IMR-90 (cell line): Measurements from ENCODE around the gene SEMA5A. TPM values are rescaled to one million over a fixed set of nuclear protein-coding genes. Genes with fewer than 3 reads are reported as not detected.

Experiments used
- ATAC-seq: fragments of 200-7000 bp; cut with Tn5 transposase; 2 replicates; pipeline ENCODE4 v1.9.1; 2020; ENCODE audit warnings: low read depth, mild to moderate bottlenecking, moderate library complexity
- BruUV-seq: library from RNA; stranded (reverse); fragments of 400-500 nt; replicated peaks from 2 replicates; lab custom pipeline; 2021; lab: Mats Ljungman, UMichigan
- CTCF ChIA-PET: fragments of 300-600 bp; formaldehyde crosslinking; extraction: SDS; loops from one replicate; lab custom pipeline; 2021; ENCODE audit warnings: antibody characterized with exemption; lab: Yijun Ruan, JAX
- POLR2A ChIA-PET: fragments of 300-600 bp; sonication (Branson Sonifier 250); formaldehyde crosslinking; loops from one replicate; lab custom pipeline; 2022; ENCODE audit warnings: antibody characterized with exemption; ENCODE audit not compliant: unreplicated experiment; lab: Charles Lee
- DNase-seq: peaks from one replicate; pipeline ENCODE4 v3.0.0; 2013
- H2AFZ ChIP-seq: replicated peaks from 2 replicates; pipeline ENCODE3; 2013; ENCODE audit warnings: low read length, mild to moderate bottlenecking; ENCODE audit not compliant: poor library complexity
- H2AK5ac ChIP-seq: 2 replicates; pipeline ENCODE4 v1.6.1; 2013; ENCODE audit warnings: low read depth, low read length, inconsistent platforms
- H2AK9ac ChIP-seq: replicated peaks from 2 replicates; pipeline ENCODE3; 2013; ENCODE audit warnings: mild to moderate bottlenecking, low read depth, low read length, moderate library complexity; ENCODE audit not compliant: poor library complexity
- H2BK120ac ChIP-seq: 2 replicates; pipeline ENCODE4 v1.6.1; 2013; ENCODE audit warnings: low read depth, low read length, inconsistent platforms
- H2BK15ac ChIP-seq: 3 replicates; pipeline ENCODE4 v1.6.1; 2013; ENCODE audit warnings: low read depth, low read length, inconsistent platforms
- H2BK20ac ChIP-seq: 2 replicates; pipeline ENCODE4 v1.6.1; 2013; ENCODE audit warnings: low read depth, mild to moderate bottlenecking, inconsistent platforms, low read length, moderate library complexity
- H2BK5ac ChIP-seq: 2 replicates; pipeline ENCODE4 v1.6.1; 2013; ENCODE audit warnings: mild to moderate bottlenecking, low read depth, low read length, inconsistent platforms; ENCODE audit not compliant: poor library complexity, severe bottlenecking
- H3K14ac ChIP-seq: replicated peaks from 2 replicates; pipeline ENCODE4 v1.6.1; 2013; ENCODE audit warnings: low read depth, low read length, inconsistent platforms
- H3K18ac ChIP-seq: 2 replicates; pipeline ENCODE4 v1.6.1; 2013; ENCODE audit warnings: low read depth, low read length, control low read depth
- H3K23ac ChIP-seq: 2 replicates; pipeline ENCODE4 v1.6.1; 2013; ENCODE audit warnings: low read depth, low read length, inconsistent platforms
- H3K27ac ChIP-seq: 2 replicates; pipeline ENCODE4 v1.5.1; 2013; ENCODE audit warnings: mild to moderate bottlenecking, control low read depth, low read length; ENCODE audit not compliant: insufficient read depth
- H3K27me3 ChIP-seq: 2 replicates; pipeline ENCODE4 v1.6.1; 2013; ENCODE audit warnings: low read length; ENCODE audit not compliant: control insufficient read depth, insufficient read depth
- H3K36me3 ChIP-seq: 2 replicates; pipeline ENCODE4 v1.6.1; 2013; ENCODE audit warnings: low read length, mixed read lengths; ENCODE audit not compliant: control insufficient read depth, insufficient read depth
- H3K4ac ChIP-seq: 2 replicates; pipeline ENCODE4 v1.6.1; 2013; ENCODE audit warnings: low read depth, low read length, inconsistent platforms
- H3K4me1 ChIP-seq: 2 replicates; pipeline ENCODE4 v1.6.1; 2013; ENCODE audit warnings: low read length, mixed read lengths; ENCODE audit not compliant: control insufficient read depth, insufficient read depth
- H3K4me2 ChIP-seq: 2 replicates; pipeline ENCODE4 v1.6.1; 2013; ENCODE audit warnings: low read depth, mild to moderate bottlenecking, control low read depth, low read length, moderate library complexity
- H3K4me3 ChIP-seq: 2 replicates; pipeline ENCODE4 v1.5.1; 2013; ENCODE audit warnings: low read depth, mild to moderate bottlenecking, control low read depth, low read length, moderate library complexity; ENCODE audit not compliant: insufficient read depth
- H3K56ac ChIP-seq: 2 replicates; pipeline ENCODE4 v1.6.1; 2013; ENCODE audit warnings: low read length, inconsistent platforms; ENCODE audit not compliant: insufficient read depth; ENCODE audit errors: extremely low read depth
- H3K79me1 ChIP-seq, 2 experiments: 2 replicates each; pipeline ENCODE4 v1.6.1; 2013; ENCODE audit warnings: low read length in 2 of 2, inconsistent platforms in 1 of 2, low read depth in 1 of 2
- H3K9ac ChIP-seq: 2 replicates; pipeline ENCODE4 v1.6.1; 2013; ENCODE audit warnings: low read depth, low read length, control low read depth
- H3K9me1 ChIP-seq: 2 replicates; pipeline ENCODE4 v1.6.1; 2013; ENCODE audit warnings: low read length, inconsistent platforms; ENCODE audit not compliant: insufficient read depth
- H3K9me3 ChIP-seq: 2 replicates; pipeline ENCODE4 v1.6.1; 2013; ENCODE audit warnings: low read length; ENCODE audit not compliant: control insufficient read depth, insufficient read depth
- H4K20me1 ChIP-seq: 2 replicates; pipeline ENCODE4 v1.6.1; 2013; ENCODE audit warnings: low read length, inconsistent platforms; ENCODE audit not compliant: insufficient read depth
- H4K5ac ChIP-seq: 2 replicates; pipeline ENCODE4 v1.6.1; 2013; ENCODE audit warnings: mild to moderate bottlenecking, low read depth, low read length, control low read depth
- H4K8ac ChIP-seq, 2 experiments: 2 replicates each; pipeline ENCODE4 v1.6.1; 2013; ENCODE audit warnings: low read depth in 2 of 2, low read length in 2 of 2, control low read depth in 1 of 2, inconsistent platforms in 1 of 2
- H4K91ac ChIP-seq: 2 replicates; pipeline ENCODE4 v1.6.1; 2013; ENCODE audit warnings: low read depth, low read length, inconsistent platforms; ENCODE audit not compliant: insufficient read depth
- BHLHE40 ChIP-seq: fragments of 150-350 bp; IDR thresholded peaks from 2 replicates; pipeline ENCODE4 v1.6.1; 2016; ENCODE audit warnings: mild to moderate bottlenecking, low read depth, low read length
- CEBPB ChIP-seq: IDR thresholded peaks from 2 replicates; pipeline ENCODE4 v1.6.1; 2012; ENCODE audit warnings: low read depth, low read length, improper control_type of control experiment
- ELK1 ChIP-seq: fragments of 150-350 bp; IDR thresholded peaks from 2 replicates; pipeline ENCODE4 v1.6.1; 2016; ENCODE audit warnings: low read depth, mild to moderate bottlenecking, low read length, moderate library complexity, borderline replicate concordance
- MAFK ChIP-seq: IDR thresholded peaks from 2 replicates; pipeline ENCODE4 v1.6.1; 2012; ENCODE audit warnings: low read depth, low read length, improper control_type of control experiment
- MAZ ChIP-seq: IDR thresholded peaks from 2 replicates; pipeline ENCODE4 v1.6.1; 2012; ENCODE audit warnings: low read depth, mild to moderate bottlenecking, low read length, improper control_type of control experiment, moderate library complexity, borderline replicate concordance
- MXI1 ChIP-seq: IDR thresholded peaks from 2 replicates; pipeline ENCODE4 v1.6.1; 2012; ENCODE audit warnings: low read depth, mild to moderate bottlenecking, low read length, moderate library complexity, borderline replicate concordance
- SMC3 ChIP-seq: fragments of 150-350 bp; IDR thresholded peaks from 2 replicates; pipeline ENCODE4 v1.6.1; 2016; ENCODE audit warnings: low read depth, mild to moderate bottlenecking, antibody characterized with exemption, low read length, moderate library complexity
- WGBS, 2 experiments: methylation state at CpG; one replicate each; pipeline versions ENCODE4 v1.1.5 to v1.1.7; 2013; ENCODE audit warnings: missing lambda C conversion rate in 2 of 2; ENCODE audit not compliant: insufficient read length in 1 of 2; ENCODE audit errors: extremely low coverage in 2 of 2; 5-methylcytosine and 5-hydroxymethylcytosine counted together
- dilution Hi-C: fragments of 300-500 bp; cut with HindIII; formaldehyde crosslinking; loops from one replicate; pipeline ENCODE4 v1.14.3; 2018; ENCODE audit warnings: low sequenced_read_pairs; ENCODE audit not compliant: unreplicated experiment
- in situ Hi-C: fragments of 300-500 bp; cut with MboI; formaldehyde crosslinking; loops from 3 replicates; pipeline ENCODE4 v1.14.3; 2019; ENCODE audit warnings: low sequenced_read_pairs, inconsistent platforms, mixed read lengths
- intact Hi-C: fragments of 100-400 bp; cut with micrococcal nuclease; formaldehyde crosslinking; loops from 2 replicates; pipeline ENCODE4 v1.10.0; 2022
- polyA plus RNA-seq, 3 experiments: library from polyadenylated mRNA; depleted of rRNA; stranded (reverse); fragments of >200 nt; gene quantifications; 2 replicates each; pipeline ENCODE4 v1.2.3, GENCODE V29; 2012; ENCODE audit warnings: low replicate concordance in 1 of 3
- total RNA-seq: library from RNA; depleted of rRNA; stranded (reverse); fragments of >200 nt; gene quantifications from 2 replicates; pipeline ENCODE4 v1.2.3, GENCODE V29; 2012

Gene SEMA5A
- total and polyA plus RNA-seq, 2 of the 4 experiments (the other 2 are of a cell fraction): 8.2 to 9.9 TPM

GRCh38 chr5:9230355-9230754 is 315.5 kb downstream of the SEMA5A start:
- H4K20me1 ChIP-seq: no peaks in the 10 kb centered on the region
- no peak overlapping the region for H2BK5ac ChIP-seq
- H2BK15ac ChIP-seq: no peak overlapping the region
- no peak overlapping the region for H4K8ac ChIP-seq
- peaks cover 4% of the 10 kb centered on the region for H3K4me1 ChIP-seq
- no peaks in the 10 kb centered on the region for H3K27me3 ChIP-seq
- peaks cover 0 to 23% of the 10 kb centered on the region in 2 experiments; a peak in 2 of 4 replicates for H3K79me1 ChIP-seq
- no peak overlapping the region for H4K5ac ChIP-seq
- ChIA-PET POLR2A (no interaction called here), CTCF (no interaction called here)
- DNase-seq: no peak
- peaks cover 17% of the 10 kb centered on the region for H3K9me1 ChIP-seq
- H3K36me3 ChIP-seq: peaks cover 2% of the 10 kb centered on the region
- BruUV-seq: no TSS peak
- TF ChIP-seq MAFK: no peak
- no peak for TF ChIP-seq BHLHE40
- TF ChIP-seq SMC3: no peak
- TF ChIP-seq ELK1: no peak
- TF ChIP-seq MXI1: no peak
- no peak for TF ChIP-seq CEBPB
- TF ChIP-seq MAZ: no peak
- H3K9ac ChIP-seq: no peak overlapping the region
- H2BK120ac ChIP-seq: no peak overlapping the region
- in situ Hi-C loops: no loop called here
- no peak overlapping the region for H4K91ac ChIP-seq
- 0 out of 2 replicates have a peak overlapping the region, but pooled peaks have one; percentile 33 for H2AK5ac ChIP-seq
- no peak overlapping the region for H2AFZ ChIP-seq
- no peak overlapping the region for H3K56ac ChIP-seq
- no peak overlapping the region for H3K4me3 ChIP-seq
- no peak overlapping the region for H2BK20ac ChIP-seq
- dilution Hi-C loops: no loop called here
- no peak for ATAC-seq
- intact Hi-C loops: no loop called here
- H3K18ac ChIP-seq: no peak overlapping the region
- H3K4me2 ChIP-seq: no peak overlapping the region
- H3K27ac ChIP-seq: no peak overlapping the region
- H2AK9ac ChIP-seq: no peak overlapping the region
- H3K4ac ChIP-seq: no peak overlapping the region
- H3K9me3 ChIP-seq: no peaks in the 10 kb centered on the region
- no peak overlapping the region for H3K23ac ChIP-seq
- WGBS, 2 experiments: 77% methylated on average over 5 of the region's 5 CpGs; no CpG with 5 or more reads in 1 of the 2 experiments
- no peak overlapping the region for H3K14ac ChIP-seq
